GM23248 (cell line): ENCODE measurements around the gene DDX27. TPM values are rescaled to one million over a fixed set of nuclear protein-coding genes. Genes with fewer than 3 reads are reported as not detected.

Experiments used
- DNase-seq: peaks from one replicate; pipeline ENCODE4 v3.0.0-alpha.2; 2015
- H2AFZ ChIP-seq: fragments of 200-600 bp; sonication (generic); 2 replicates; pipeline ENCODE4 v1.6.1; 2016; ENCODE audit warnings: antibody characterized with exemption
- H3F3A ChIP-seq: fragments of 200-600 bp; sonication (generic); 2 replicates; pipeline ENCODE4 v1.6.1; 2016; ENCODE audit warnings: mild to moderate bottlenecking, antibody characterized with exemption, mixed run types; ENCODE audit not compliant: insufficient read depth
- H3K27ac ChIP-seq: fragments of 200-600 bp; sonication (generic); 2 replicates; pipeline ENCODE4 v1.5.1; 2016; ENCODE audit warnings: mild to moderate bottlenecking
- H3K27me3 ChIP-seq: fragments of 200-600 bp; sonication (generic); replicated peaks from 2 replicates; pipeline ENCODE4 v1.6.1; 2016; ENCODE audit warnings: mild to moderate bottlenecking; ENCODE audit not compliant: insufficient read depth
- H3K36me3 ChIP-seq: fragments of 200-600 bp; sonication (generic); 2 replicates; pipeline ENCODE4 v1.6.1; 2016; ENCODE audit warnings: low read depth, mild to moderate bottlenecking
- H3K4me1 ChIP-seq: fragments of 200-600 bp; sonication (generic); 2 replicates; pipeline ENCODE4 v1.6.1; 2016; ENCODE audit warnings: mild to moderate bottlenecking; ENCODE audit not compliant: insufficient read depth
- H3K4me2 ChIP-seq: fragments of 200-600 bp; sonication (generic); one replicate; pipeline ENCODE4 v1.6.1; 2016; ENCODE audit warnings: mild to moderate bottlenecking; ENCODE audit not compliant: unreplicated experiment
- H3K4me3 ChIP-seq: fragments of 200-600 bp; sonication (generic); 2 replicates; pipeline ENCODE4 v1.5.1; 2016; ENCODE audit warnings: mild to moderate bottlenecking
- H3K79me2 ChIP-seq: fragments of 200-600 bp; sonication (generic); 2 replicates; pipeline ENCODE4 v1.6.1; 2016; ENCODE audit warnings: mild to moderate bottlenecking; ENCODE audit not compliant: insufficient read depth
- H3K9ac ChIP-seq: fragments of 200-600 bp; sonication (generic); 2 replicates; pipeline ENCODE4 v1.6.1; 2016; ENCODE audit warnings: mild to moderate bottlenecking
- H3K9me2 ChIP-seq: fragments of 200-600 bp; sonication (generic); 2 replicates; pipeline ENCODE4 v1.6.1; 2016; ENCODE audit warnings: mixed run types, mild to moderate bottlenecking, moderate library complexity; ENCODE audit not compliant: insufficient read depth
- H3K9me3 ChIP-seq: fragments of 200-600 bp; sonication (generic); one replicate; pipeline ENCODE4 v1.6.1; 2017; ENCODE audit warnings: low read depth
- H4K20me1 ChIP-seq: fragments of 200-600 bp; sonication (generic); 2 replicates; pipeline ENCODE4 v1.6.0; 2016; ENCODE audit not compliant: insufficient read depth
- EZH2 ChIP-seq: fragments of 200-600 bp; sonication (generic); IDR thresholded peaks from 2 replicates; pipeline ENCODE4 v1.6.1; 2018; ENCODE audit warnings: antibody characterized with exemption, mild to moderate bottlenecking; ENCODE audit not compliant: insufficient read depth, poor library complexity, severe bottlenecking
- EZH2phosphoT487 ChIP-seq: fragments of 200-600 bp; sonication (generic); IDR thresholded peaks from 2 replicates; pipeline ENCODE4 v1.6.1; 2018; ENCODE audit warnings: antibody characterized with exemption, moderate library complexity, mild to moderate bottlenecking, low read depth; ENCODE audit not compliant: insufficient read depth
- WGBS, 2 experiments: methylation state at CpG; one replicate each; pipeline ENCODE4 v1.1.6; 2015 to 2017; ENCODE audit warnings: low lambda C conversion rate in 2 of 2, low coverage in 1 of 2; ENCODE audit errors: missing lambda C conversion rate in 2 of 2; 5-methylcytosine and 5-hydroxymethylcytosine counted together
- in situ Hi-C: fragments of 300-500 bp; cut with MboI; formaldehyde crosslinking; loops from 2 replicates; pipeline ENCODE4 v1.15.0; 2020
- polyA plus RNA-seq: library from polyadenylated mRNA; unstranded; fragments of >200 nt; fragmentation: Nextera tagmentation; extraction: Ambion mirVana; gene quantifications from 2 replicates; pipeline ENCODE4 v1.2.1, GENCODE V29; 2016
- small RNA-seq: library from RNA; depleted of rRNA; stranded (forward); fragments of <200 nt; gene quantifications from one replicate; pipeline ENCODE3, GENCODE V24; 2014; ENCODE audit warnings: low read depth, low replicate concordance
- total RNA-seq: library from RNA; depleted of rRNA; stranded (reverse); fragments of >200 nt; shearing (Covaris generic); gene quantifications from 2 replicates; pipeline ENCODE4 v1.2.3, GENCODE V29; 2014; rRNA removed

Gene DDX27
- total and polyA plus RNA-seq, 2 experiments from 2014 or later = 25.3 to 35.6 TPM

DNA sequence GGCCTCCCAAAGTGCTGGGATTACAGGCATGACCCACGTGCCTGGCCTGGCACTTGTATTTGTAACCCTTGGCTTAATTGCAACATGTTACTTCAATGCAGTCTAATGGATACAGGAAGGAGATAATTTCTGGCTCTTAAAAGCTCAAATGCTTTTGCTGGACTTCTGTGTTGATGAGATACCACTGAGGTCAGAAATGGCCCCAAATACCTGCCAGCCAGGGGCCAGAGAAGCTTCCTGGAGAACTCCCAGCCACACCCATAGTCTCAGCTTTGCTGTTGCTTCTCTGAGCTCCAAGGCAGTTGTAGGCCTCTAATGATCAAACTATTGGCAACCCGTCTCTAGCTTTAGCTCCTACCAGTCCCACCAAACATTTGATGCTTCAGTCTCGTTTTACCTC is 72.8 kb downstream of the DDX27 start:
- WGBS, 2 experiments = 64 to 67% methylated on average over 3 of the region's 3 CpGs
- Histone ChIP-seq H3K79me2 (peaks cover 22% of the 10 kb centered on the region), H3K27ac (no peak overlapping the region), H3K9me2 (no peaks in the 10 kb centered on the region), H3K4me2 (no peak overlapping the region), H2AFZ (no peak overlapping the region), H4K20me1 (peaks cover 16% of the 10 kb centered on the region), H3K9me3 (no peaks in the 10 kb centered on the region), H3F3A (peaks cover 70% of the 10 kb centered on the region), H3K4me3 (no peak overlapping the region), H3K4me1 (peaks cover 16% of the 10 kb centered on the region), H3K27me3 (no peaks in the 10 kb centered on the region), H3K36me3 (peaks cover 41% of the 10 kb centered on the region), H3K9ac (no peak overlapping the region)
- in situ Hi-C loops = no loop called here
- DNase-seq = no peak
- no peak for TF ChIP-seq EZH2phosphoT487
- TF ChIP-seq EZH2 = no peak

DNA sequence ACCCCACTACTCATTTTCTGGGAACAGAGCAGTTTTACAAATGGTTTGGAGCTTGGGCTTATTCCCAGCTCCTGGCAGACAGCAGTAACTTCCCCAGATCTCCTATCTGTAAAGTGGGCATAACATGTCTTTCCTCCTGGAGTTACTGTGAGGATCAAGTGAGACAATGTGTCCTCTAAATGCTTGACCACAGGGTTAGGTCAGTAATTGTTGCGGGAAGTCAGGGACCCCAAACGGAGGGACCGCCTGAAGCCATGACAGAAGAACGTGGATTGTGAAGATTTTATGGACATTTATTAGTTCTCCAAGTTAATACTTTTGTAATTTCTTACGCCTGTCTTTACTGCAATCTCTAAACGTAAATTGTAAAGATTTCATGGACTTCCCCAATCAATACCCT is 73.9 kb downstream of the DDX27 start:
- WGBS, 2 experiments = 97 to 99% methylated on average over 6 of the region's 6 CpGs
- no peak overlapping the region for H3K4me2 ChIP-seq
- peaks cover 5% of the 10 kb centered on the region for H3K4me1 ChIP-seq
- DNase-seq = no peak
- H3K4me3 ChIP-seq = no peak overlapping the region
- no peaks in the 10 kb centered on the region for H3K9me2 ChIP-seq
- in situ Hi-C loops = no loop called here
- peaks cover 9% of the 10 kb centered on the region for H4K20me1 ChIP-seq
- no peak overlapping the region for H3K9ac ChIP-seq
- H3K79me2 ChIP-seq = peaks cover 12% of the 10 kb centered on the region
- peaks cover 32% of the 10 kb centered on the region for H3K36me3 ChIP-seq
- peaks cover 59% of the 10 kb centered on the region for H3F3A ChIP-seq
- H3K27me3 ChIP-seq = no peaks in the 10 kb centered on the region
- H2AFZ ChIP-seq = no peak overlapping the region
- H3K27ac ChIP-seq = no peak overlapping the region
- H3K9me3 ChIP-seq = no peaks in the 10 kb centered on the region
- TF ChIP-seq EZH2 = no peak
- no peak for TF ChIP-seq EZH2phosphoT487

Small RNA genes lying within 50 kb of the gene (small RNA-seq; reads per million reads assigned to genes)
- 4,151 reads per million, percentile 100 among the genes with 10 or more reads in this experiment for gene SNORD12B
- 495 reads per million, percentile 98 among the genes with 10 or more reads in this experiment for gene SNORD12C

Other genes with a start within 250 kb of the DDX27 start
- gene CSE1L, start 173.1 kb upstream of the DDX27 start, total RNA-seq = 90.2 and 96.9 TPM in 2 replicates
- gene CSE1L, start 173.1 kb upstream of the DDX27 start, polyA plus RNA-seq = 75.2 and 77.5 TPM in 2 replicates
- gene STAU1, start 31.1 kb upstream of the DDX27 start, total RNA-seq = 49.1 and 59.4 TPM in 2 replicates
- gene STAU1, start 31.1 kb upstream of the DDX27 start, polyA plus RNA-seq = 76.2 and 78.2 TPM in 2 replicates
- gene ZNFX1, start 58.6 kb downstream of the DDX27 start, total RNA-seq = 46.5 and 50.7 TPM in 2 replicates
- 47.3 and 49.2 TPM in 2 replicates for gene ZNFX1, start 58.6 kb downstream of the DDX27 start, polyA plus RNA-seq